H1 (cell line): Measurements from ENCODE around the gene VAPB. TPM values are rescaled to one million over a fixed set of nuclear protein-coding genes. Genes with fewer than 3 reads are reported as not detected.

Source experiments
- CTCF ChIA-PET: fragments of 300-600 bp; sonication (Branson Sonifier 250); formaldehyde crosslinking; loops from one replicate; lab custom pipeline; 2021; ENCODE audit not compliant: partially characterized antibody; lab: Charles Lee
- POLR2A ChIA-PET: fragments of 300-600 bp; sonication (Branson Sonifier 250); formaldehyde crosslinking; loops from one replicate; lab custom pipeline; 2021; ENCODE audit warnings: inconsistent platforms; ENCODE audit not compliant: partially characterized antibody; lab: Charles Lee
- DNase-seq, 2 experiments: peaks; one replicate each; pipeline versions ENCODE4 v3.0.0 to v3.0.0-alpha.2; 2010 to 2022; ENCODE audit warnings: low spot score in 2 of 2, low read depth in 1 of 2, mixed read lengths in 1 of 2
- FAIRE-seq: peaks from 2 replicates; lab custom pipeline; 2011; peaks lifted over from hg19 to GRCh38; lab: Jason Lieb, UNC
- H2AFZ ChIP-seq: 2 replicates; pipeline ENCODE4 v1.8.1; 2012; ENCODE audit warnings: low read length, inconsistent platforms
- H2AK5ac ChIP-seq: 2 replicates; pipeline ENCODE4 v1.6.1; 2013; ENCODE audit warnings: low read depth, low read length
- H2BK120ac ChIP-seq: replicated peaks from 2 replicates; pipeline ENCODE3; 2013; ENCODE audit warnings: low read depth, low read length, inconsistent platforms
- H2BK12ac ChIP-seq: 2 replicates; pipeline ENCODE4 v1.6.1; 2013; ENCODE audit warnings: low read depth, low read length
- H2BK15ac ChIP-seq: 2 replicates; pipeline ENCODE4 v1.6.1; 2013; ENCODE audit warnings: low read length
- H2BK20ac ChIP-seq: 2 replicates; pipeline ENCODE4 v1.6.1; 2013; ENCODE audit warnings: low read length
- H2BK5ac ChIP-seq: 2 replicates; pipeline ENCODE4 v1.6.1; 2013; ENCODE audit warnings: low read depth, low read length
- H3K14ac ChIP-seq: 2 replicates; pipeline ENCODE4 v1.6.1; 2013; ENCODE audit warnings: inconsistent platforms; ENCODE audit not compliant: insufficient read length
- H3K18ac ChIP-seq: 2 replicates; pipeline ENCODE4 v1.6.1; 2013; ENCODE audit warnings: low read length; ENCODE audit errors: extremely low read depth
- H3K23ac ChIP-seq: 2 replicates; pipeline ENCODE4 v1.6.1; 2013; ENCODE audit warnings: inconsistent platforms; ENCODE audit not compliant: insufficient read length
- H3K23me2 ChIP-seq: 2 replicates; pipeline ENCODE4 v1.6.1; 2013; ENCODE audit warnings: low read depth, low read length
- H3K27ac ChIP-seq: 2 replicates; pipeline ENCODE4 v1.6.1; 2011; ENCODE audit warnings: low read depth, low read length, inconsistent platforms
- H3K27me3 ChIP-seq, 4 experiments: replicated peaks in 1 of 4; 1 replicate in 1 of 4; 2 replicates in 3 of 4; pipeline versions ENCODE4 v1.6.1 to v1.8.1; 2011 to 2013; ENCODE audit warnings: low read length in 3 of 4, mild to moderate bottlenecking in 3 of 4, inconsistent platforms in 2 of 4, mixed read lengths in 2 of 4, moderate library complexity in 1 of 4; ENCODE audit not compliant: control insufficient read depth in 3 of 4, insufficient read depth in 3 of 4; ENCODE audit errors: extremely low read depth in 1 of 4
- H3K36me3 ChIP-seq, 4 experiments: 2 replicates each; pipeline versions ENCODE4 v1.6.1 to v1.8.1; 2011 to 2013; ENCODE audit warnings: mild to moderate bottlenecking in 4 of 4, low read length in 3 of 4, moderate library complexity in 2 of 4, control low read depth in 1 of 4, inconsistent platforms in 1 of 4; ENCODE audit not compliant: insufficient read depth in 4 of 4, control insufficient read depth in 2 of 4
- H3K4ac ChIP-seq: replicated peaks from 2 replicates; pipeline ENCODE3; 2013; ENCODE audit warnings: low read length, low read depth, mixed read lengths, inconsistent platforms; ENCODE audit not compliant: insufficient read length
- H3K4me1 ChIP-seq, 4 experiments: replicated peaks in 1 of 4; 1 replicate in 1 of 4; 2 replicates in 3 of 4; pipeline versions ENCODE4 v1.6.1 to v1.8.1; 2011 to 2013; ENCODE audit warnings: low read length in 3 of 4, inconsistent platforms in 2 of 4, mixed read lengths in 1 of 4; ENCODE audit not compliant: insufficient read depth in 4 of 4, control insufficient read depth in 3 of 4
- H3K4me2 ChIP-seq, 2 experiments: 2 replicates each; pipeline versions ENCODE4 v1.6.1 to v1.8.1; 2011 to 2013; ENCODE audit warnings: low read depth in 2 of 2, low read length in 2 of 2, control low read depth in 1 of 2, inconsistent platforms in 1 of 2, mild to moderate bottlenecking in 1 of 2; ENCODE audit not compliant: insufficient read depth in 1 of 2
- H3K4me3 ChIP-seq, 4 experiments: fragments of 200-600, 300-600 bp in 1 of 4; sonication (generic), shearing (Covaris generic), sonication (Bioruptor Twin) in 1 of 4; 2 replicates each; pipeline versions ENCODE4 v1.5.1 to v1.8.1; 2011 to 2016; ENCODE audit warnings: low read length in 4 of 4, low read depth in 3 of 4, control low read depth in 2 of 4, inconsistent platforms in 2 of 4, mild to moderate bottlenecking in 2 of 4, mixed read lengths in 1 of 4, moderate library complexity in 1 of 4; ENCODE audit not compliant: insufficient read depth in 2 of 4; ENCODE audit errors: extremely low read depth in 1 of 4
- H3K56ac ChIP-seq: replicated peaks from 2 replicates; pipeline ENCODE3; 2013; ENCODE audit warnings: low read depth, mild to moderate bottlenecking, mixed read lengths, low read length, inconsistent platforms; ENCODE audit not compliant: insufficient read length
- H3K79me1 ChIP-seq: 2 replicates; pipeline ENCODE4 v1.6.1; 2013; ENCODE audit warnings: low read depth, low read length, control low read depth
- H3K79me2 ChIP-seq, 2 experiments: 2 replicates each; pipeline versions ENCODE4 v1.6.1 to v1.8.1; 2012 to 2013; ENCODE audit warnings: low read length in 2 of 2, mild to moderate bottlenecking in 2 of 2, inconsistent platforms in 1 of 2; ENCODE audit not compliant: insufficient read depth in 2 of 2, control insufficient read depth in 1 of 2
- H3K9ac ChIP-seq, 4 experiments: replicated peaks in 1 of 4; 1 replicate in 1 of 4; 2 replicates in 3 of 4; pipeline versions ENCODE4 v1.6.1 to v1.8.1; 2011 to 2013; ENCODE audit warnings: low read depth in 3 of 4, low read length in 3 of 4, control low read depth in 2 of 4, mild to moderate bottlenecking in 2 of 4, moderate library complexity in 2 of 4, inconsistent platforms in 1 of 4; ENCODE audit errors: extremely low read depth in 1 of 4
- H3K9me3 ChIP-seq, 2 experiments: 2 replicates each; pipeline versions ENCODE4 v1.6.1 to v1.8.1; 2012 to 2013; ENCODE audit warnings: mild to moderate bottlenecking in 2 of 2, moderate library complexity in 2 of 2, control low read depth in 1 of 2, inconsistent platforms in 1 of 2, low read depth in 1 of 2, low read length in 1 of 2, mixed read lengths in 1 of 2; ENCODE audit not compliant: insufficient read depth in 2 of 2
- H4K20me1 ChIP-seq, 2 experiments: replicated peaks in 1 of 2; 2 replicates each; pipeline versions ENCODE3 to v1.8.1; 2011 to 2013; ENCODE audit warnings: inconsistent platforms in 2 of 2, low read length in 2 of 2, mild to moderate bottlenecking in 1 of 2; ENCODE audit not compliant: insufficient read depth in 2 of 2, control insufficient read depth in 1 of 2
- H4K5ac ChIP-seq: 2 replicates; pipeline ENCODE4 v1.6.1; 2013; ENCODE audit warnings: low read length, low read depth, mixed read lengths, inconsistent platforms; ENCODE audit not compliant: insufficient read length
- H4K8ac ChIP-seq: 2 replicates; pipeline ENCODE4 v1.8.0; 2013; ENCODE audit warnings: mild to moderate bottlenecking, moderate library complexity, low read length, inconsistent platforms; ENCODE audit not compliant: insufficient read depth; ENCODE audit errors: extremely low read depth
- H4K91ac ChIP-seq: replicated peaks from 2 replicates; pipeline ENCODE3; 2013; ENCODE audit warnings: low read length, mixed read lengths, inconsistent platforms; ENCODE audit not compliant: insufficient read length
- GTF2F1 ChIP-seq: IDR thresholded peaks from 2 replicates; pipeline ENCODE4 v1.6.1; 2012; ENCODE audit warnings: low read depth, low read length, improper control_type of control experiment, borderline replicate concordance
- SRF ChIP-seq: IDR thresholded peaks from 2 replicates; pipeline ENCODE4 v1.6.1; 2011; ENCODE audit warnings: mild to moderate bottlenecking, low read depth, low read length, moderate library complexity
- polyA plus RNA-seq, 7 experiments: library from polyadenylated mRNA; depleted of rRNA in 3 of 7; stranded (reverse) in 5 of 7; unstranded in 2 of 7; fragments of >200 nt in 5 of 7; fragments of 200-250 nt in 2 of 7; gene quantifications; 1 replicate in 5 of 7; 2 replicates in 1 of 7; 4 replicates in 1 of 7; pipeline versions ENCODE4 v1.2.1 to v1.2.3, GENCODE V29; 2011 to 2013; ENCODE audit warnings: missing spikeins in 2 of 7, mixed read lengths in 2 of 7
- total RNA-seq: library from RNA; stranded (reverse); fragmentation: NEBNext Ultra II Directional; extraction: Animal tissue kit (Norgen Biotek cat#: 25700); gene quantifications from 2 replicates; pipeline ENCODE4 v1.2.1, GENCODE V29; 2021

The VAPB gene
- total and polyA plus RNA-seq, 2 of the 8 experiments (the other 6 are each of a cell fraction or from before 2014, with no cell fraction given), result 24.4 to 62.8 TPM

- Histone ChIP-seq H3K4me2 (no peak overlapping the region), H2BK120ac (no peak overlapping the region), H3K79me1 (no peaks in the 10 kb centered on the region), H2BK20ac (no peak overlapping the region), H3K4ac (no peak overlapping the region), H3K23me2 (no peaks in the 10 kb centered on the region), H2AFZ (no peak overlapping the region), H3K36me3 (peaks cover 0 to 10% (median 2%) of the 10 kb centered on the region in 4 experiments; a peak in 5 of 8 replicates), H3K4me3 (no peak overlapping the region), H2BK5ac (no peak overlapping the region), H4K5ac (no peak overlapping the region), H4K8ac (no peak overlapping the region), H4K91ac (no peak overlapping the region), H3K4me1 (no peaks in the 10 kb centered on the region), H3K56ac (no peak overlapping the region), H2BK12ac (no peak overlapping the region), H3K27ac (no peak overlapping the region), H2AK5ac (no peak overlapping the region), H4K20me1 (no peaks in the 10 kb centered on the region), H3K9ac (no peak overlapping the region), H3K79me2 (no peaks in the 10 kb centered on the region), H3K18ac (no peak overlapping the region), H3K9me3 (no peaks in the 10 kb centered on the region), H3K23ac (no peak overlapping the region), H3K14ac (no peak overlapping the region), H2BK15ac (no peak overlapping the region), H3K27me3 (no peaks in the 10 kb centered on the region; a peak in 1 of 7 replicates)
- ChIA-PET CTCF (interaction anchor here (0.9 to 5.4 kb wide), 10 partner anchors 13 to 127 kb away, joined by 3 to 20 read pairs (median 5); no protein-coding TSS in a partner anchor), POLR2A (interaction anchor here (1.1 to 1.6 kb wide), 2 partner anchors 51 to 113 kb away, joined by 3 read pairs; partner anchors contain the start of gene RAB22A)
- TF ChIP-seq GTF2F1 (no peak), SRF (no peak)
- FAIRE-seq (no peak), DNase-seq (no peak)
These were observed 28.1 kb upstream of the VAPB start for GRCh38 chr20:58360936-58361335.
